GM06990 (cell line): ENCODE measurements around the gene PAEP.

Experiments
- DNase-seq: peaks from one replicate; pipeline ENCODE4 v3.0.0-alpha.2; 2011; ENCODE audit not compliant: insufficient read length; ENCODE audit errors: extremely low read depth
- H3K27me3 ChIP-seq: replicated peaks from 2 replicates; pipeline ENCODE4 v1.6.0; 2011; ENCODE audit warnings: low read length; ENCODE audit not compliant: control insufficient read depth, insufficient read depth
- H3K36me3 ChIP-seq: 2 replicates; pipeline ENCODE4 v1.5.1; 2011; ENCODE audit warnings: low read length; ENCODE audit not compliant: control insufficient read depth, insufficient read depth
- H3K4me3 ChIP-seq: replicated peaks from 2 replicates; pipeline ENCODE4 v1.5.1; 2011; ENCODE audit warnings: low read depth, mild to moderate bottlenecking, control low read depth, low read length
- CTCF ChIP-seq: IDR thresholded peaks from 2 replicates; pipeline ENCODE4 v1.5.1; 2011; ENCODE audit warnings: low read length, control low read depth, mild to moderate bottlenecking, inconsistent platforms; ENCODE audit not compliant: insufficient read depth, poor library complexity, severe bottlenecking

The PAEP gene

GRCh38 chr9:135579356-135579755, 17.8 kb downstream of the PAEP start:
- H3K36me3 ChIP-seq, result no peaks in the 10 kb centered on the region
- no peak for DNase-seq
- TF ChIP-seq CTCF, result no peak
- no peaks in the 10 kb centered on the region for H3K27me3 ChIP-seq
- H3K4me3 ChIP-seq, result no peak overlapping the region

GRCh38 chr9:135579889-135580660, 18.5 kb downstream of the PAEP start:
- no peaks in the 10 kb centered on the region for H3K36me3 ChIP-seq
- TF ChIP-seq CTCF, result no peak
- DNase-seq, result no peak
- no peak overlapping the region for H3K4me3 ChIP-seq
- no peaks in the 10 kb centered on the region for H3K27me3 ChIP-seq

- no peak for DNase-seq
- H3K4me3 ChIP-seq, result no peak overlapping the region
- H3K36me3 ChIP-seq, result no peaks in the 10 kb centered on the region
- TF ChIP-seq CTCF, result no peak
- H3K27me3 ChIP-seq, result no peaks in the 10 kb centered on the region
These were observed 19.3 kb downstream of the PAEP start for GRCh38 chr9:135580664-135581380.

GRCh38 chr9:135581636-135582426, 20.3 kb downstream of the PAEP start:
- DNase-seq, result no peak
- Histone ChIP-seq H3K36me3 (no peaks in the 10 kb centered on the region), H3K4me3 (no peak overlapping the region), H3K27me3 (no peaks in the 10 kb centered on the region)
- TF ChIP-seq CTCF, result no peak

- no peaks in the 10 kb centered on the region for H3K27me3 ChIP-seq
- H3K4me3 ChIP-seq, result no peak overlapping the region
- no peak for DNase-seq
- no peaks in the 10 kb centered on the region for H3K36me3 ChIP-seq
- TF ChIP-seq CTCF, result no peak
These were observed 21.0 kb downstream of the PAEP start for GRCh38 chr9:135582541-135582940.
